SHP77 (cell line): ENCODE data around the gene RAB4A.
A peak's percentile ranks its signal among the peaks of the same experiment; 100 is the strongest.

ENCODE experiments used
- DNase-seq, 2 experiments: peaks; one replicate each; lab custom pipeline; 2025; lab: John Stamatoyannopoulos, UW

RAB4A gene, protein sequence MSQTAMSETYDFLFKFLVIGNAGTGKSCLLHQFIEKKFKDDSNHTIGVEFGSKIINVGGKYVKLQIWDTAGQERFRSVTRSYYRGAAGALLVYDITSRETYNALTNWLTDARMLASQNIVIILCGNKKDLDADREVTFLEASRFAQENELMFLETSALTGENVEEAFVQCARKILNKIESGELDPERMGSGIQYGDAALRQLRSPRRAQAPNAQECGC

DNA sequence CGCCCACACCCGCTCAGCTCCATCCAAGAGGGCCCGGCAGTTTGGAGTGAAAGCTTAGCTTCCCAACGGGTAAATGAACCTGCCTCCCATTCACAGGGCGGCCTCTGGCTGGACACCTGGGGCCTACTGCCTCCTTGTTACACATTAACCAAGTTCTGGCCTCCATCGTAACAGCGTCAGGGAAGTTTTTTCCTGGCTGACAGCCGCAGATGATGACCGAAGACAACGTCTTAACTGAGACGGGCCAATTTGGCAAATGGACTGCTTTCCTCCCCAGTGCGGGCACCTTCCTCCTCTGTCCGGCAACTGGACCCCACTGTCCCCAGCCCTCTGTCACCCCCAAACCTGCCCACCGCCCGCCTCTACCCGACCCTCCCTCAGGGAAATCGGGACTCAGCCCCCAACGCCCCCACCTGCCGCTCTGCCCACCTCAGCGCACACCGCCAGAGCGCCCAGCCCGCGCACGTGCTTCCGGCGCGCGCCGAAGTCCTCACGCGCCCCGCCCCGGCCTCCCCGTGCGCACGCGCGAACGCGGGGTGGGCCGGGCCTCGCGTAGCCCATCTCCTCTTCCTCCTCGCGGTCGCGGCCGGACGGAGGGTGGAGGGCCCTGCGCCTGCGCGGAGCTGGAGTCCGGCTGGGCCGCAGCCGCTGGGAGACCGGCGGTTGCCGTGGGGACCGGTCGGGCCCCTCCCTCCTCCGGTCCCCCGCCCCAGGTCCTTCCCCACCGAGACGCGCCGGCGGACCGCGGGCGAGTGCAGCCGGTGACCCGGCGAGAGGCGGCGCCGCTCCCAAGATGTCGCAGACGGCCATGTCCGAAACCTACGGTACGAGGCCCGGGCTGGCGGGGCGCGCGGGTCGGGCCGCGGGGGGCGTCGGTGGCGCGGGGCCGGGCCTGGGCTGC is at the start of gene RAB4A:
Gene RAB4A (plus strand): TSS at position 565 of the 901 bp plus-strand sequence. CDS start 229 bp downstream, at position 794.
- peak; percentile 59 to 74 for DNase-seq

DNA sequence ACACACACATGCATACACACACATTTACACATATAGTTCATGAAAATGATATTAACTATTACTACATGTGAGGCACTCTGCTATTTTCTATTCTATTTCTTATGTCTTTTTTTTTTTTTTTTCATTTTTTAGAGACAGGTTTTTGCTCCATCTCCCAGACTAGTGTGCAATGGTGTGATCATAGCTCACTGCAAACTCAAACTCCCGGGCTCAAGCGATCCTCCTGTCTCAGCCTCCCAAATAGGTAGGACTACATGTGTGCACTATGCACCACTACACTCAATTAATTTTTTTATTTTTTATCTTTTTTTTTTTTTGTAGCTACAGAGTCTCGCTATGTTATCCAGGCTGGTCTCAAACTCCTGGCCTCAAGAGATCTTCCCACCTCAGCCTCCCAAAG is 48.8 kb upstream of the RAB4A start:
- DNase-seq, result no peak

DNA sequence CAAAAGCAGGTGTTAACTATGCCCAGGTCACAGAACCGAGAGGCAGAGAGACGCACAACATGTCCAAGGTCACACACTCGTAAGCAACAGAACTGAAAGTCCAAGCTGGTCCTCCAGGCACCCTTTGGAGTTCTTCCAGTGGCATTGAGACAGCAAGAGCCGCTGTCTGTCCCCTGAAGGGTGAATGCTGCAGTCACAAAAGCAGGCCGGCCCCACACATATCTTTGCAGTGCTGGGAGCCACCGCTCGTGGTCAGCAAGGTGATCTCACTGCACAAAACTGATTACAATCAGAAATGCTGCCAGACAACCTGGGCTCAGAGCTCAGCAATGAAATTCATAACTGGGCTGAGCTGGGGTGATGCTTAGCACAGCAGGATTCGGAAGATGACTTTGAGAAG is 47.4 kb upstream of the RAB4A start:
- DNase-seq, result no peak

DNA sequence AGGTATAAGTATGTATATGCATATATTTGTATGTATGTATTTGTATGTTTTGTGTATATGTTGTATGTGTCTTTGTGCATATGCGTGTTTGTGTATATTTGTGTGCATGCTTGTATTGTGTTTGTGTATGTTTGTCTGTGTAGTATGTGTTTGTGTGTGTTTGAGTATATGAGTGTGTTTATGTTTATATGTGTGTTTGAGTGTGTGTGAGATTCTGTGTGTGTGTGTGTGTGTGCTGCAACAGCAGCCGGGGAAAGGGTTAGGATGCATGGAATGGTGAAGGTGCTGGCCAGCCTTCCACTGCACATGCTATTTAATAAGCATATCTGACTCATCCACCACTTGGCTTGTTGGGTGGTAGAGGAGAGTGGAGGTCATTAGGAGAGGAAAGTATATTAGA is 46.6 kb upstream of the RAB4A start:
- DNase-seq, result no peak

DNA sequence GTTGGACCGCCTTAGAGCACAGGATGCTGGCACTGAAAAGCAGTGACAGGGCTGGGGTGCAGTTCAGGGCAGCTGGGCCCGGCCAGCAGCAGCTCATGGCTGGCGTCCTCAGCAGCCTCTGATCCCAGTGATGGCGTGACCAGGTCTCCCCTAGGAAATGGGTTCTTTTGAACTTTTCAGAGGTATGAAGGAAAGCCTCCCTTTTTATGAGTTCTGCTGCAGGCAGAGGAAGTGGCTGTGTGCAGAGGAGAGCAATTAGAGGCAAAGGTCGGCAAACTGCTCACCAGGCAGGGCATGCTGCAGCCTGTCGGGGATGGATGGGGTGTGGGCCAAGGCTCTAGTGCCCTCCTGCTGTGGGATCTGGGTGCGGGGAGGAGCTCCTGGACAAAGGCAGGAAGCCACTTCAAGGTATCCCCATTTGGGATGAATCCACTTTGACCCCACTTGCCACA is 45.6 kb upstream of the RAB4A start:
- peak in 1 of 2 experiments; percentile 18 for DNase-seq

DNA sequence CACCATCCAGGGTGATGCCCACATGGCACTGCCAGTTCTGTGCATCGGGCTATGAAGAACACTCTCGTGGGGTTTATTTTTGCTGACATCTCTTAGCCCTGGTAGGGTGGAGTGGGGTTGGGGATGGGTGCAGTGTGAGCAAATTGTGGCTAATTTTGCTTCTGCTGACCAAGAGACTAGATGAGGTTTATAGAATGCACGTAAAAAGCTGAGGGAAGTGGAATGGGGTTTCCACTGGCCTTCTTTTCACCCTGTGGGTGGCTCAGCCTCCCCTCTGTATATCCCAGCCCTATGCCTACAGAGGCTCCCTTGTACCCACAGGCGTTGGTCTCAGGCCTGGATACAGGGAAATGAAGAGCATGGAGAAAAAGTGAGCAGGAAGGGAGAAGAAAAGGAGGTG is 44.1 kb upstream of the RAB4A start:
- no peak for DNase-seq

DNA sequence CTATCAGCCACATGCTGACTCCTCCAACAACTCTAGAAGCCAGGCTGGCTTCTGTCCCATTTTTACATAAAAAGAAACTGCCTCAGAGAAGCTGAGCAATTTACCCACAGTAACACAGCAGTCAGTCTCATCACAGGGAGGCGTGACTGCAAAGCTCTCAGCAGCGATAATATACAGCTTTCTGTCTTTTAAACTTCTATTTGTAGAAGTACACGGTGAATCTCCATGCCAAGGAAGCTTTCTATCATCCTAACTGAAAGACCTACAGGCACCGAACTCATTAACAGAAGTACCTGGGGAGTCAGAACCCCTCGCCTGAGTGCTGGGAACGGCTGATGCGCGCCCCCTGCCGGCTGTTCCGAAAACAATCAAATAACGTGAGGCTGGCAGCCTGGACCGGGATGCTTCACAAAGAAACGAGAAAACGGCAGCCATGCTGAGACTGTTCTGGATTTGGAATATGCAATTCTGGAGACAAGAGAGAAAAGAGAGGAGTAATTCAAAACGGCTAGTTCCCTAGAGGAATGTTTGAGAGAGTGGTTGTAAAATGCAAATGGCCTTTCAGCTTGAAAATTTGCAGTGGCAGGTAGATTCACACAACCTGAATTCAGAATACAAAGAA is 43.5 kb upstream of the RAB4A start:
- DNase-seq, result peak; percentile 71 to 74

DNA sequence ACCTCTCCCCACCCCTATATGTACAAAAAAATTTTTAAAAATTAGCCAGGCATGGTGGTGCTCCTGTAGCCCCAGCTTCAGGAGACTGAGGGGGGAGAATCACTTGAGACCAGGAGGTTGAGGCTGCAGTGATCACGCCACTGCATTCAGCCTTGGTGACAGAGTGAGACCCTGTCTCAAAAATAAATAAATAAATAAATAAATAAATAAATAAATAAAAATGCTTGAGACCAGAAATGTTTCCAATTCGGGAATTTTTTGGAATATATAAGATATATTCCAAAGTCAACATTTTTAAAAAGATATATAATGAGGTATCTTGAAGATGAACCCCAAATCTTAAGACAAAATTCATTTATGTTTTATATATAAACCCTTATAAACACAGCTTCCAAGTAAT is 42.4 kb upstream of the RAB4A start:
- no peak for DNase-seq

DNA sequence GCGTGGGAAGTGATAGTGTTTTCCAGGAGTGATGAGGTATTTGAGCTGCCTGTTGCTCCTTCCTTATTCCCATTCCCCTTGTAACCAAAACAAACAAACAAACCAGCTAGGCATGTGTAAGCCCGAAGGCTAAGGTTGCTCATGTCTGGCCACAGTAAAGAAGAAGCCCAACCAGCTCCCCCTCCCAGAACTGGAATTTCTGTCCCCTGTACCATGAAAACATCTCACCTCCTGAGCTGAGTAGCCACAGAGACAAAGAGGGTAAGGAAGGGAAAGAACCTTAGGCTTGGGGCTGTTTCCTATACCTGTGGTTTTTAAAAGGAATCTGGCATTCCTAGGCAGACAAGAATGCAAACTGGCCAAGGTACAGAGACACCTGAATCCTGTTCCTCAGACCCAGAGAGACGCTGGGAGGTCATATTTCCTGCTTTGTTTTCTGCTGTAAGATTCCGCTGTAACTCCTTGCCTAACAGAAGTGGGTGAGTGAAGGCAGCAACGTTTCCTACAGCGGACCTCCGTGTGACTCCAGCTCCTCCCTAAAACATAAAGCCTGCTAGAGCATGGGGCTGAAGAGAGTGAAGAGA is 41.7 kb upstream of the RAB4A start:
- DNase-seq, result no peak

DNA sequence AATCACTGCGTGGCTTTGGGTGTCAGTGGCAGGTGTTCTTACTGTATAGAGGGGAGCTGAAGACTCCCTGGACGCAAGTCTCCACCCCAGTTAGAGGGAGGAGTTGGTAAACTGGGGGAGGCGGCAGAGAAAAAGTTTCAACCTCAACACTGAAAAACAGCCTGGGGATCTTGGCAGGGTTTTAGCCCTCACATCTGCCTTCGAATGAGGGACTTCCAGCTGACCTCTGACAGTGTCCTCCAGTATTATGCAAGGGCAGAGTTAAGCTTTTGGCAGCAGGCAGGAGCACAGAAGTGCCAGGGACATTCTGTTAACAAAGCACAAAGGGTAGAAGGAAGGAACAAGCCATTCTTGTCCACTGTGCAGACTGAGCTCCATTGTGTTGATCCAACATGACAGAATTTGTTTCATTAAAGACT is 41.2 kb upstream of the RAB4A start:
- no peak for DNase-seq

DNA sequence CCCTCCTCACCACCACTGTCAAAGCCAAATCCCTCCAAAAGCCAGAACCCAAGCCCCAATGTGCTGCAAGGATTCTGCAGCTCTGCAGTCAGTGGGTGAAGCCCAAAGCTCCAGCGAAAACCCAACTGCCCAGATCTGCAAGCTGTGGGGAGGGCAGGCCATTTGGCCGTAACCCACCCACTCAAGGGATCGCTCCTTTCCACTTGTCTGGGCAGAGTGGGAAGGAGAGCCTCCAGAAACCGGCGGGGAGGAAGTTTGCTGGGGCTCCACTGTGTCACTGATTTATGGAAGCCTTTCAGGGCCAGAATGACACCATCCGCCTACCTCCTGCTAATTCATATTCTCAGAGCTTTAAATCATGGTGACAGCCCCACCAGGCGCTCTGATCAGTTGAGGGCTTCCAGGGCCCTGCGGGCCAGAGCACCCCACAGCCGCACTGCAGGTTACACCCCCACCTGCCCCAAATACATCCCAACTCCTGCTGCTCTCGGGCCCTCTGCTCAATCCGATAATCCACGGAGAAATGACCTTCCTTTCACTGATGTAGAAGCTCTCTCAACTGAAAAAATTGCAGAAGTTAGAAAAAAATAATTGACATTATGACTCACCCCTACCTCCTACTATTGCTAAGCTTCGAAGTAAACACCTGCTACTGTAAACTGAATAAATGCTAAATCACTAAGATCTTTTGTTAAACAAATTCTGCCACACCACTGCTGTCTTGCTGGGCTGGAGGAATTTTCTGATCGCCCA is 40.6 kb upstream of the RAB4A start:
- no peak for DNase-seq

DNA sequence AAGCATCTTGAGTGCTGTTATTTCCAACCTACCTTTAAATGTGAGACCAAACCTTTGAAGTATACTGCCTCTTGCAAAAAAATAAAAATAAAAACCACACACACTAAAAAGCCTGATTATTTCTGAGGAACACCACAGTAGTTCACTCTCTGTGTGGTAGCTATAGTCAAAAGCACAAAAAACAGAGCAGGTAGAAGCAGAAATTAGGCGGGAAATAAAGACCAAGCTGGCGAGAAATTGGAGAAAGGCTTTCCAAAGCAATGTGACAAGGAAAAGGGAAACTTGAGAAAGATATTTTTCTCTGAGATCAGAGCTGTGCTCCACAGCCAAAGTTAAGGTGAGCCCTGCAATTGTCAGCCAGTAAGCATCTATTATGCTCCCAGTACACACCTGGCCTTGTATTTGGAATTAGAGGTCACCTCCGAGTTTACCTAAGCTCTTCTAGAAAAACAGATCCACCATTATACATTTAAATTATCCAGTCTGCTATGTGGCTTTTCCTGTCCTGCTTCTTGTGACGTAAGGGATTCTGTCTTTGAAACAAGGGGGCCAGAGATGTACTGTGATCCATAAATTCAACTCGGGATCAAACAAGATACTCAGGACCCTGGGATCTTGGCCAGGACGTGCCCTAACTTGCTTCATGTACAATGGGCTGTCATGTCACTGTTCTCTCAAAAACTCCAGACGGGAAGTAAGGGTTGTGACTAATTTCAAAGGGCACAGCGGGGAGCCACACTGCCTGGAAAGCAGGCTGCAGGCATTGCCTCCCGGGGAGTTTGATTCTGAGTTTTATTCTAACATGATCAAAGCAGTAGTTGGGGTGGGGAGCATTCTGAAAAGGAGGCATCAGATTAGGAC is 39.8 kb upstream of the RAB4A start:
- peak in 1 of 2 experiments; percentile 21 for DNase-seq

DNA sequence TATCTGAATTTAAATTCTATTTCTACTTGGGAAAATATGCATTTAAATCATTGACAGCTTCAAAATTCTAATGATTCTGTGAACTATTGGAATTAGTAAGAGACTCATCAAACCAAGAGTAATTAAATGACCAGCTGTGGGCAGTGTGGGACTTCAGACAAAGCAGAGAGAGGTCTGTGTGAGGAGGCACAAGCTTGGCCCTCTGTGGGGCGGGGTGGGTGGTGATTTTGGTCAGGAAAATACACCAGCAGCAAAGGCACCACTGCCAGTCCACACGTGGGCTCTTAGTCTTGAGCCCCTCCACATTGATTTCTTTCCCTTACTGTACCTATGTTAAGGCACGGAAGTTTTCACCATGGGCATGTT is 39.2 kb upstream of the RAB4A start:
- DNase-seq, result no peak

DNA sequence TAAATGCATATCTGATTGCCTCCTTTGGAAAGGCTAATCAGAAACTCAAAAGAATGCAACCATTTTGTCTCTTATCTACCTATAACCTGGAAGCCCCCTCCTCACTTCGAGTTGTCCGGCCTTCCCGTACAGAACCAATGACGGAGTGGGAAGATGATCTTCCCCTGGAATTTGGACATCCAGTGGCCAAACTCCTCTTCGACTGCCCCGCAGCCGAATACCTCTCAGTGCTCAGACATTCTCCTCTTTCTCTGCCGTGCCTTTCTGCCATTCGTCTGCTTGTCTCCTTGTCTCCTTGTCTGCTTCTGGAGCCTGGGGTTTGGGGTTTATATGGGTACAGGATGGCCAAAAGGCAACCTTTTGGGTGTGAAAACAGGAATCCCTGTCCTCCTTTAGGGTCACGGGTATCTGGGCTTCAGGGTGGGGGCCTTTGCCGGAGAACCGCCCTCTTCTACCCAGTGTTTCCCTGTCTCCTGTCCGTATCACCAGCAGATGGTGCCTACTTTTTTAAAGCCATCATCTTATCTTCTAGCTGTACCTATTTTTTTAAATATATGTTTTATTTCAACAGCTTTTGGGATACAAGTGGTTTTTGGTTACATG is 35.9 kb upstream of the RAB4A start:
- no peak for DNase-seq

DNA sequence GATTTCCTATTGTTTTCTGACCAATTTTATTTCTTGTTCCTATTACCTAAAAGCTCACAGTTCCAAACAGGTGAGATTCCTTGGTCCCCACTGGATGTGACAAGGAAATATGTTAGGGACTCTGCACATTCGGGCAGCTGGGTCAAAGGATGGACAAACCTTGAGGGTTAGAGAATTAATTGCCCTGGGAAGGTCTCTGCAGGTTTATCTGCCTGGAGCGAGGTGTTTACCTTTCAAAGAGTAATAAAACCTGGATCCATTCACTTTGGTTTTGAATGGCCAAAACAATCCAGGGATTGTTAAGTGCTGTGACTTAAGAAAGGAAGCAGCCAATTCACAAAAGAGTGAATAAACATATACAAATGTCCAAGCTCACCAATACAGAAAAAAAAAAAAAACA is 33.6 kb upstream of the RAB4A start:
- DNase-seq, result no peak

DNA sequence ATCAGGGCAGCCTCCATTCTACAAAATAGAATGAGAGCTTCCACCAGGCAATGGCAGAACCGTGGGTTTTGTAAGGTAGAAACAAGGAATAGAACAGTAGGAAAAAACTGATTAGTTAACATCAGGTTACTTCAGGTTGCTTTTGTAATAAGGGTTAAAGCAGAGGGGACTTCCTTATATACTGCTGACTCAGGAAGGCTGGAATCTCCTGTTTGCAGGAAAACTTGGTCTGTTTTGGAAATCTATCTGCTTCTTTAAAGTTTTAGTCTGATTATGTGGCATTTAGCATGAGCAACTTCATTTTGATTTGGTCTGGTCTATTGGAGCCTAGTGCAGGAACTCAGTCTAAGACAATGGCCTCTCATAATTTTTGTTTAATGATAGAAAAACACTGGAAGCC is 32.7 kb upstream of the RAB4A start:
- DNase-seq, result no peak

DNA sequence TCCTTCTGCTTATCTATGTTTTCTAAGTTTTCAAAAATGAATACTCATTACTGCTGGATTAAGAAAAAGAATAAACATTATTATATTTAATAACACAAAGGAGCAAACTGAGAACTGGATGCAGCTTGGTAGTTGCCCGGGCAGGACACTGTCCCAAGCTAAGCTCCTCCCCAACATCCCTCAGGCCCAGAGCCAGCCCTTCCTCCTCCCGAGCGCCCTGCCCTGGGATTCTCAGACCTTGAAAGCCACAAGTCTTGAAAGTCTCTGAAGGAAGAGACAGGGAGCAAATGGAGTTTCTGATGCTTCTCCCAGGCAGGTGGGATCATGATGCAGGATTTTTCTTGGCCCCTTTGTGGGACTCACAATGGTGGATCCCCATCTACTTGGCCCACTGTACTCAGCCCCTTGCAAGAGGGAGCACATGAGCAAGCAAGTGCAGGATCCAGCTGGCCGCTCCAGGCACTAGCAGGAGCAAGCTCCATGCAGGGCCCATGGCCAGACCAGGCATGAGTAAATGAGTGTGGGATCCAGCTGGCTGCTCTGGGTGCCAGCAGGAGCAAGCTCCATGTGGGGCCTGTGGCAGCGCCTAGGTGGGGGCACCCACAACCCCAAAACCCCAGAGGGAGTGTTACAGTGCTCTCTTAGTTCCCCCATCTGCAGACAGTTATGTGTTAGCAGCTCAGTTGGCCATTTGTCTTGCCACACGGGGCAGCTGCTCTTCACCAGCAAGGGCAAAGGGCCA is 32.1 kb upstream of the RAB4A start:
- no peak for DNase-seq

DNA sequence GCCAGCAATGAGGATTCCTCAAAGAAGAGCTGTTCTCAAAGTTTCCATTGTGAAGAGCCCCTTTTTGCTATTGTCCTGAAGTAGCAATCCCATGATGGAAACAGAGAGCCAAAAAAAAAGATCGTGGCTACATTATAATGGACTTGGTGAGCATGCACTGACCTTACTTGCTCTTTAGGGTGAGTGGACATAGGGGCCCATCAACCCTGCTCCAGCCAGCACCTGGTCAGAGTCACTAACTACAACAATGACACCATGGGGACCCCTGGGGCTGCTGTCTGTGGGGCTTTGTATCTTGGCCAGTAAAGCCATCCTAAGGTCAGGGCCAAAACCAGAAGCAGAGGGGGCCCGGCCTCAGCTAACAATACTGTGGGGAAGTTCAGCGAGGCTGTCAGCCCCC is 30.4 kb upstream of the RAB4A start:
- no peak for DNase-seq

DNA sequence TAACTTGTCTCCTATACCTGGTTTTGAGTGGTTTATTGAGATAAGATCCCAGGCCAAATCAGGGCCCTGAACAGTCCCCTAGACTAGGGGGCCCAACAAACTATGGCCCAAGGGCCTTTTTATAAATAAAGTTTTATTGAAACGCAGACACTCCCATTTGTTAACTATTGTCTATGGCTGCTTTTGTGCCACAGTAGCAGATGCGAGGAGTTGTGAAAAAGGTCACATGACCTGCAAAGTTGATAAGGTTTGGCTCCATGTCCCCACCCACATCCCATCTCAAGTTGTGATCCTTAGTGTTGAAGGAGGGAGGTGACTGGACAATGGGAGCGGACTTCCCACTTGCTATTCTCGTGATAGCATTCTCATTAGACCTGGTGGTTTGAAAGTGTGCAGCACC is 29.5 kb upstream of the RAB4A start:
- no peak for DNase-seq

DNA sequence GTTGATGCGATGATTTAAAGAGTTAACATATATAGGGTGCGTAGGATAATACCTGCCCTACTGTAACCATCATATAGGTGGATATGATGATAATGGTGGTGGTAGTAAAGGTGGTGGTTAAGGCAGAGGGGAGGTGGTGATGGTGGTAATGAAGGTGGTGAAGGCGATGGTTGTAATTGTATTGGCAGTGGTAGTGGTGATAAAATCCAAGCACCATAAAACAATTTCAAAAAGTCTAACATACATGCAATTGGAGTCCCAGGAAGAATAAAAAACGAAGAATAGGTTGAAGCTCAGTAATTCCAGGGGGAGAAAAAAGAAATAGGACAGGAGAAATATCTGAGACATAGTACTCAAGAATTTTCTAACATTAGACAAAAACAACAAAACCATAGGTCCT is 27.3 kb upstream of the RAB4A start:
- DNase-seq, result no peak
